Measurements from ENCODE around the gene MED26.
"Not testable (repeated sequence)": the region's sequence is repeated elsewhere in the genome, so short reads cannot be mapped to it uniquely, and the experiment has no call there.

Gene MED26

DNA sequence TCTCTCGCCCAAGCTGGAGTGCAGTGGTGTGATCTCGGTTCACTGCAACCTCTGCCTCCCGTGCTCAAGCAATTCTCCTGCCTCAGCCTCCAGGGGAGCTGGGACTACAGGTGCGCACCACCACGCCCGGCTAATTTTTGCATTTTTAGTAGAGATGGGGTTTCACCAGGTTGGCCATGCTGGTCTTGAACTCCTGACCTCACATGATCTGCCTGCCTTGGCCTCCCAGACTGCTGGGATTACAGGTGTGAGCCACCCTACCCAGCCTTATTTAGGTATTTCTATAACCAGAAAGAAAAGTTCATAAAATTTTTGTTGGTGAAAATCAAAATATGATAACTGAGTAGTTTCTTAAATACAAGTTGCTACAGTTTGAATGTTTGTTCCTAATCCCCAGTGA is 84.3 kb downstream of the MED26 start:
- peak overlapping the region; percentile 90 for H3K4me2 ChIP-seq (ENCODE audit: low read length)
- H3K9me3 ChIP-seq (replicated peaks; ENCODE audit: low read length); H3K27me3 ChIP-seq (ENCODE audit: control insufficient read depth, insufficient read depth, low read length): not testable (repeated sequence)
- peaks cover 13% of the 10 kb centered on the region for H3K4me1 ChIP-seq (ENCODE audit: control insufficient read depth, insufficient read depth, low read length)
- H3K4me3 ChIP-seq (ENCODE audit: low read length): peak overlapping the region; percentile 99
- H3K36me3 ChIP-seq (ENCODE audit: insufficient read depth, low read length): peaks cover 11% of the 10 kb centered on the region
- peak overlapping the region; percentile 99 for H3K9ac ChIP-seq (ENCODE audit: low read depth, low read length)

DNA sequence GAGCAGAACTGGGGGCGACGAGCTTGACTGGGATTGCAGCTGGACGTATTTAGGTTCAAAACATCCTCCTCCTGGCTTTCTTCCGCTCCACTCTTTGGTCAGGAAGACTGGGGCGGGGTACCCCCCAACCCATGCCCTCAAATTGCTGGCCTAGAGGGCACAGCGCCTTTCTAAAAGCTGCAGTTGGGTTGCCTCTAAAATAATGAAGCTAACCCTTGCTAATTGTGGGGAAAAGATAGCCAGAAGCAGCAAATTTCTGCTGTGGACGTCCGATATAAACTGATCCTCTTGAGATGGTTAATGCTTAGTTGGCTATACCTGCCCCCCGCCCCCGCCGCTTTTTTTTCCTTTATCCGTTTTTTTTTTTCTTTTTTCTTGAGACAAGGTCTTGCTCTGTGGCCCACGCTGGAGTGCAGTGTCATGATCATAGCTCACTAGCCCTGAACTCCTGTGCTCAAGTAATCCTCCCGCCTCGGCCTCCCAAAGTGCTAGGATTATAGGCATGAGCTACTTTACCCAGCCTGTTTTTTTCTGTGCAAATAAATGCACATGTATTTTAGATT is 85.0 kb downstream of the MED26 start:
- H3K4me2 ChIP-seq (ENCODE audit: low read length): peak overlapping the region; percentile 90
- peak overlapping the region; percentile 99 for H3K9ac ChIP-seq (ENCODE audit: low read depth, low read length)
- H3K4me3 ChIP-seq (ENCODE audit: low read length): peak overlapping the region; percentile 99
- H3K9me3 ChIP-seq (replicated peaks; ENCODE audit: low read length): no peaks in the 10 kb centered on the region
- no peaks in the 10 kb centered on the region for H3K27me3 ChIP-seq (ENCODE audit: control insufficient read depth, insufficient read depth, low read length)
- H3K4me1 ChIP-seq (ENCODE audit: control insufficient read depth, insufficient read depth, low read length): peaks cover 13% of the 10 kb centered on the region
- peaks cover 13% of the 10 kb centered on the region for H3K36me3 ChIP-seq (ENCODE audit: insufficient read depth, low read length)

- H3K4me3 ChIP-seq (ENCODE audit: low read length): peak within 1 kb of the TSS; percentile 99
These were observed 85.7 kb downstream of the MED26 start, which contains the start of gene CHERP for GRCh38 chr19:16542045-16542909. CHERP (minus strand) TSS chr19:16542437; CDS start chr19:16542378, 59 bp downstream.

GRCh38 chr19:16541526-16542044 is 86.4 kb downstream of the MED26 start:
- peaks cover 13% of the 10 kb centered on the region for H3K4me1 ChIP-seq (ENCODE audit: control insufficient read depth, insufficient read depth, low read length)
- H3K4me2 ChIP-seq (ENCODE audit: low read length): peak overlapping the region; percentile 90
- peaks cover 18% of the 10 kb centered on the region for H3K36me3 ChIP-seq (ENCODE audit: insufficient read depth, low read length)
- H3K4me3 ChIP-seq (ENCODE audit: low read length): peak overlapping the region; percentile 99
- H3K9ac ChIP-seq (ENCODE audit: low read depth, low read length): peak overlapping the region; percentile 99
- no peaks in the 10 kb centered on the region for H3K27me3 ChIP-seq (ENCODE audit: control insufficient read depth, insufficient read depth, low read length)
- H3K9me3 ChIP-seq (replicated peaks; ENCODE audit: low read length): no peaks in the 10 kb centered on the region

More at GRCh38 chr19:16542045-16542909, 85.7 kb downstream of the MED26 start, which contains the start of gene CHERP:
- Histone ChIP-seq H3K4me2 (ENCODE audit: low read length) (peak within 1 kb of the TSS; percentile 90), H3K27me3 (ENCODE audit: control insufficient read depth, insufficient read depth, low read length) (no peaks in the 10 kb centered on the region), H3K36me3 (ENCODE audit: insufficient read depth, low read length) (peaks cover 17% of the 10 kb centered on the region), H3K9ac (ENCODE audit: low read depth, low read length) (peak within 1 kb of the TSS; percentile 99), H3K9me3 (replicated peaks; ENCODE audit: low read length) (no peaks in the 10 kb centered on the region), H3K4me1 (ENCODE audit: control insufficient read depth, insufficient read depth, low read length) (peaks cover 13% of the 10 kb centered on the region)

DNA sequence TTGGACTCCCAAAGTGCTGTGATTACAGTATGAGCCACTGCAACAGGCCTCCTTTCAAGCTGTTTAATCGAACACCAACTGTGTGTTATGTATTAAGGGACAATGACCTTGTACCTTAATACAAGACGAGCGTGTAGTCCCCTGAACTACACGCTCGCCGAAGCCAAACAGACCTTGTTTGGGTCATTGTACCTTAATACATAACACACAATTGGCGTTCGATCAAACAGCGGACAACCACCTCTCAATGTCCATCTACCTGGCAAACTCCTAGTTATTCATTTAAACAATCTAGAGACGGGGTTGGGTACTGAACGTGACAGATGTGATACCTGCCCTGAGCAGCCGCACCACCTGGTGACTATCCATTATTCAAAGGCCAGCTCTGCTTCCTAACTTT is 87.1 kb downstream of the MED26 start:
- H3K4me3 ChIP-seq (ENCODE audit: low read length): peak overlapping the region; percentile 99
- no peaks in the 10 kb centered on the region for H3K27me3 ChIP-seq (ENCODE audit: control insufficient read depth, insufficient read depth, low read length)
- peak overlapping the region; percentile 90 for H3K4me2 ChIP-seq (ENCODE audit: low read length)
- H3K9ac ChIP-seq (ENCODE audit: low read depth, low read length): peak overlapping the region; percentile 99
- peaks cover 13% of the 10 kb centered on the region for H3K4me1 ChIP-seq (ENCODE audit: control insufficient read depth, insufficient read depth, low read length)
- H3K9me3 ChIP-seq (replicated peaks; ENCODE audit: low read length): no peaks in the 10 kb centered on the region
- H3K36me3 ChIP-seq (ENCODE audit: insufficient read depth, low read length): peaks cover 25% of the 10 kb centered on the region

DNA sequence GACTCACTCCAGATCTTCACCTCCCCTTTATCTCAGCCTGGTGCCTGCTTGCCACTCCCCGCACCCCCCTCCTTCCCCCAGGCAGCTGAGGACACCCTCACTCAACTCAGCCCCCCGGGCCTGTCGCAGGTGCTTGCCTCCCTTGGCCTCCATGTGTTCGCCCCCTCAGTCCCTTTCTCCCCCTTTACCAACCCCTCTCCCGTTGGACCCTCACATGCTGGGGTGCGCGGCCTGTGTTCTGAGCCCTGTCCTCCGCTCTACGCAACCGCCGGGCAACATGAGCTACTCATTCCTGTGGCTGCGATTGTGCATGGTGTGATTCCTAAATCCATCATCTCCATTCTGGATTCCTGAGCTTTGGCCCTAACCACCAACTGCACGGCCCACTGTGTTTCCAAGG is 90.9 kb downstream of the MED26 start:
- Histone ChIP-seq H3K4me2 (ENCODE audit: low read length) (no peak overlapping the region), H3K4me1 (ENCODE audit: control insufficient read depth, insufficient read depth, low read length) (peaks cover 8% of the 10 kb centered on the region), H3K4me3 (ENCODE audit: low read length) (no peak overlapping the region), H3K27me3 (ENCODE audit: control insufficient read depth, insufficient read depth, low read length) (no peaks in the 10 kb centered on the region), H3K9ac (ENCODE audit: low read depth, low read length) (no peak overlapping the region), H3K9me3 (replicated peaks; ENCODE audit: low read length) (no peaks in the 10 kb centered on the region), H3K36me3 (ENCODE audit: insufficient read depth, low read length) (peaks cover 59% of the 10 kb centered on the region)

GRCh38 chr19:16536130-16536529 is 91.9 kb downstream of the MED26 start:
- Histone ChIP-seq H3K36me3 (ENCODE audit: insufficient read depth, low read length) (peaks cover 69% of the 10 kb centered on the region), H3K4me3 (ENCODE audit: low read length) (no peak overlapping the region), H3K9ac (ENCODE audit: low read depth, low read length) (no peak overlapping the region), H3K4me1 (ENCODE audit: control insufficient read depth, insufficient read depth, low read length) (peaks cover 5% of the 10 kb centered on the region), H3K9me3 (replicated peaks; ENCODE audit: low read length) (no peaks in the 10 kb centered on the region), H3K27me3 (ENCODE audit: control insufficient read depth, insufficient read depth, low read length) (no peaks in the 10 kb centered on the region), H3K4me2 (ENCODE audit: low read length) (no peak overlapping the region)

- no peak overlapping the region for H3K4me3 ChIP-seq (ENCODE audit: low read length)
- H3K27me3 ChIP-seq (ENCODE audit: control insufficient read depth, insufficient read depth, low read length): no peaks in the 10 kb centered on the region
- H3K4me2 ChIP-seq (ENCODE audit: low read length): no peak overlapping the region
- peaks cover 71% of the 10 kb centered on the region for H3K36me3 ChIP-seq (ENCODE audit: insufficient read depth, low read length)
- no peaks in the 10 kb centered on the region for H3K9me3 ChIP-seq (replicated peaks; ENCODE audit: low read length)
- H3K9ac ChIP-seq (ENCODE audit: low read depth, low read length): no peak overlapping the region
- H3K4me1 ChIP-seq (ENCODE audit: control insufficient read depth, insufficient read depth, low read length): no peaks in the 10 kb centered on the region
These were observed 92.6 kb downstream of the MED26 start for GRCh38 chr19:16535381-16535780.

GRCh38 chr19:16532440-16533234 is 95.4 kb downstream of the MED26 start:
- no peak overlapping the region for H3K9ac ChIP-seq (ENCODE audit: low read depth, low read length)
- no peak overlapping the region for H3K4me2 ChIP-seq (ENCODE audit: low read length)
- no peaks in the 10 kb centered on the region for H3K4me1 ChIP-seq (ENCODE audit: control insufficient read depth, insufficient read depth, low read length)
- no peaks in the 10 kb centered on the region for H3K27me3 ChIP-seq (ENCODE audit: control insufficient read depth, insufficient read depth, low read length)
- peaks cover 82% of the 10 kb centered on the region for H3K36me3 ChIP-seq (ENCODE audit: insufficient read depth, low read length)
- no peak overlapping the region for H3K4me3 ChIP-seq (ENCODE audit: low read length)
- H3K9me3 ChIP-seq (replicated peaks; ENCODE audit: low read length): no peaks in the 10 kb centered on the region

DNA sequence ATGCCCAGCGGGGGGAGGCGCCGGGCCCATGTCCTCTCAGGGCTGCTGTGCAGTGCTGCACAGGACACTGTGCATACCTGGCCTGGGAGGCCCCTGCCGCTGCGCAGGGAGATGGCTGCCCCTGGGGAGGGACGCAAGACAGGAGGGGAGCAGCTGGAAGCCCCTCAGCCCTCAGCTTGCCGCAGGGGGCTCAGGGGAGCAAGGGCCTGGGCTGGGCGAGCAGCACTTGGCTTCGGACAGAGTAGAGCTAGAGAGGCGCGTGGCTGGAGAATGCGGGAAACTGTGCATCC is 96.7 kb downstream of the MED26 start:
- H3K27me3 ChIP-seq (ENCODE audit: control insufficient read depth, insufficient read depth, low read length): no peaks in the 10 kb centered on the region
- no peak overlapping the region for H3K4me2 ChIP-seq (ENCODE audit: low read length)
- no peak overlapping the region for H3K4me3 ChIP-seq (ENCODE audit: low read length)
- no peak overlapping the region for H3K9ac ChIP-seq (ENCODE audit: low read depth, low read length)
- no peaks in the 10 kb centered on the region for H3K9me3 ChIP-seq (replicated peaks; ENCODE audit: low read length)
- H3K4me1 ChIP-seq (ENCODE audit: control insufficient read depth, insufficient read depth, low read length): no peaks in the 10 kb centered on the region
- peaks cover 88% of the 10 kb centered on the region for H3K36me3 ChIP-seq (ENCODE audit: insufficient read depth, low read length)
